A549 (cell line): ENCODE data around the gene CUL3. TPM values are rescaled to one million over a fixed set of nuclear protein-coding genes. Genes with fewer than 3 reads are reported as not detected.

ENCODE experiments used
- ATAC-seq, 2 experiments: fragments of 200-7000 bp in 1 of 2; fragments of >200 bp in 1 of 2; cut with Nextera tagmentation in 1 of 2; cut with Tn5 transposase in 1 of 2; 3 replicates each; pipeline versions ENCODE4 v1.8.0 to v1.9.1; 2018 to 2020; ENCODE audit warnings: mild to moderate bottlenecking in 1 of 2, moderate library complexity in 1 of 2
- CTCF ChIA-PET: fragments of 300-600 bp; sonication (Branson Sonifier 250); formaldehyde crosslinking; extraction: SDS; loops from one replicate; lab custom pipeline; 2021; ENCODE audit warnings: antibody characterized with exemption, inconsistent platforms; lab: Yijun Ruan, JAX
- POLR2A ChIA-PET: fragments of 350-600 bp; formaldehyde crosslinking; extraction: SDS; loops from one replicate; lab custom pipeline; 2021; ENCODE audit warnings: antibody characterized with exemption, inconsistent platforms; lab: Yijun Ruan, JAX
- DNase-seq, 2 experiments: peaks; one replicate each; pipeline versions ENCODE4 v3.0.0 to v3.0.0-alpha.2; 2011 to 2016; ENCODE audit warnings: low read depth in 1 of 2, low spot score in 1 of 2
- FAIRE-seq: peaks from 2 replicates; lab custom pipeline; 2011; peaks lifted over from hg19 to GRCh38; lab: Jason Lieb, UNC
- H3K27ac ChIP-seq, 2 experiments: fragments of >200 bp; sonication (Bioruptor Twin); formaldehyde crosslinking; 3 replicates each; pipeline ENCODE4 v1.5.1; 2016 to 2017
- H3K4me1 ChIP-seq: fragments of >200 bp; sonication (Bioruptor Twin); formaldehyde crosslinking; 3 replicates; pipeline ENCODE4 v1.6.1; 2016
- H3K4me2 ChIP-seq: fragments of >200 bp; sonication (Bioruptor Twin); formaldehyde crosslinking; 3 replicates; pipeline ENCODE4 v1.6.1; 2016
- H3K4me3 ChIP-seq: fragments of >200 bp; sonication (Bioruptor Twin); formaldehyde crosslinking; 3 replicates; pipeline ENCODE4 v1.5.1; 2016
- H3K9me3 ChIP-seq: fragments of >200 bp; sonication (Bioruptor Twin); formaldehyde crosslinking; 3 replicates; pipeline ENCODE4 v1.6.1; 2016
- CBX8 ChIP-seq: fragments of 200-600 bp; sonication (generic); IDR thresholded peaks from 2 replicates; pipeline ENCODE4 v1.6.1; 2016
- CEBPB ChIP-seq, 2 experiments: fragments of >200 bp in 1 of 2; sonication (Bioruptor Twin) in 1 of 2; formaldehyde crosslinking in 1 of 2; IDR thresholded peaks; 2 replicates each; pipeline ENCODE4 v1.6.1; 2012 to 2016
- CHD2 ChIP-seq: fragments of 150-350 bp; IDR thresholded peaks from 2 replicates; pipeline ENCODE4 v1.6.1; 2014; ENCODE audit warnings: low read length; ENCODE audit not compliant: partially characterized antibody
- CHD4 ChIP-seq: fragments of 200-600 bp; sonication (generic); IDR thresholded peaks from 2 replicates; pipeline ENCODE4 v1.6.1; 2016; ENCODE audit warnings: antibody characterized with exemption, mild to moderate bottlenecking, borderline replicate concordance
- EHF ChIP-seq: fragments of 250-450 bp; sonication (Bioruptor Pico); IDR thresholded peaks from 2 replicates; pipeline ENCODE4 v1.5.0; 2020; ENCODE audit warnings: mild to moderate bottlenecking
- EP300 ChIP-seq, 2 experiments: fragments of >200 bp; sonication (Bioruptor Twin); formaldehyde crosslinking; IDR thresholded peaks; 2 replicates in 1 of 2; 3 replicates in 1 of 2; pipeline ENCODE4 v1.6.1; 2016 to 2017
- FOSB ChIP-seq: fragments of 250-450 bp; sonication (Bioruptor Pico); IDR thresholded peaks from 2 replicates; pipeline ENCODE4 v1.5.0; 2020; ENCODE audit warnings: mild to moderate bottlenecking, moderate library complexity
- FOSL2 ChIP-seq, 2 experiments: fragments of 450-650 bp in 1 of 2; fragments of >200 bp in 1 of 2; sonication (Bioruptor Twin) in 1 of 2; formaldehyde crosslinking; IDR thresholded peaks; 2 replicates each; pipeline versions ENCODE4 v1.5.0 to v1.6.1; 2016 to 2020; ENCODE audit warnings: mild to moderate bottlenecking in 1 of 2, moderate library complexity in 1 of 2
- FOXS1 ChIP-seq: fragments of 250-450 bp; sonication (Bioruptor Pico); IDR thresholded peaks from 2 replicates; pipeline ENCODE4 v1.5.0; 2020; ENCODE audit warnings: mild to moderate bottlenecking, moderate library complexity
- GATA3 ChIP-seq: IDR thresholded peaks from 2 replicates; pipeline ENCODE4 v1.6.1; 2012; ENCODE audit warnings: borderline replicate concordance
- HOXB5 ChIP-seq: fragments of 250-450 bp; sonication (Bioruptor Pico); IDR thresholded peaks from 2 replicates; pipeline ENCODE4 v1.5.0; 2020; ENCODE audit warnings: mild to moderate bottlenecking, moderate library complexity
- JUN ChIP-seq, 2 experiments: fragments of >200 bp; sonication (Bioruptor Twin); formaldehyde crosslinking; IDR thresholded peaks; 2 replicates in 1 of 2; 3 replicates in 1 of 2; pipeline ENCODE4 v1.6.1; 2016 to 2017
- JUNB ChIP-seq: fragments of >200 bp; sonication (Bioruptor Twin); formaldehyde crosslinking; IDR thresholded peaks from 2 replicates; pipeline ENCODE4 v1.6.1; 2016
- KDM5A ChIP-seq: fragments of 200-600 bp; sonication (generic); IDR thresholded peaks from 2 replicates; pipeline ENCODE4 v1.6.1; 2016; ENCODE audit warnings: antibody characterized with exemption, mild to moderate bottlenecking
- MAFK ChIP-seq: fragments of 450-650 bp; IDR thresholded peaks from 2 replicates; pipeline ENCODE4 v1.6.1; 2014; ENCODE audit not compliant: partially characterized antibody
- NFE2L2 ChIP-seq: fragments of 150-350 bp; conservative IDR thresholded peaks from 2 replicates; pipeline ENCODE4 v1.6.1; 2014; ENCODE audit warnings: low read length
- NR3C1 ChIP-seq: fragments of >200 bp; sonication (Bioruptor Twin); formaldehyde crosslinking; IDR thresholded peaks from 3 replicates; pipeline ENCODE4 v1.6.1; 2017
- RAD21 ChIP-seq, 2 experiments: fragments of >200 bp in 1 of 2; sonication (Bioruptor Twin) in 1 of 2; formaldehyde crosslinking in 1 of 2; IDR thresholded peaks in 1 of 2; conservative IDR thresholded peaks in 1 of 2; 2 replicates in 1 of 2; 3 replicates in 1 of 2; pipeline ENCODE4 v1.6.1; 2012 to 2018; ENCODE audit warnings: inconsistent platforms in 1 of 2
- RCOR1 ChIP-seq: fragments of 150-350 bp; IDR thresholded peaks from 2 replicates; pipeline ENCODE4 v1.6.1; 2014; ENCODE audit warnings: antibody characterized with exemption, low read length, low read depth
- RFX5 ChIP-seq: fragments of 450-650 bp; IDR thresholded peaks from 2 replicates; pipeline ENCODE4 v1.7.1; 2014; ENCODE audit warnings: antibody characterized with exemption, mild to moderate bottlenecking, moderate library complexity
- SMC3 ChIP-seq: fragments of >200 bp; sonication (Bioruptor Twin); formaldehyde crosslinking; IDR thresholded peaks from 3 replicates; pipeline ENCODE4 v1.6.1; 2018; ENCODE audit warnings: inconsistent platforms
- SREBF2 ChIP-seq: fragments of 450-650 bp; IDR thresholded peaks from 2 replicates; pipeline ENCODE4 v1.6.1; 2014; ENCODE audit warnings: mild to moderate bottlenecking, moderate library complexity
- ZC3H11A ChIP-seq: fragments of 450-650 bp; IDR thresholded peaks from 2 replicates; pipeline ENCODE4 v1.6.1; 2014; ENCODE audit warnings: antibody characterized with exemption, mild to moderate bottlenecking
- WGBS: methylation state at CpG from one replicate; pipeline ENCODE4 v1.1.6; 2017; ENCODE audit errors: missing lambda C conversion rate; 5-methylcytosine and 5-hydroxymethylcytosine counted together
- polyA plus RNA-seq, 4 experiments: library from polyadenylated mRNA; depleted of rRNA in 3 of 4; stranded (reverse); fragments of >200 nt; fragmentation: RNase III in 1 of 4; extraction: RNeasy Plus Mini Kit Qiagen cat#74134 plus additional on column Dnase treatment in 1 of 4; gene quantifications; 2 replicates in 3 of 4; 3 replicates in 1 of 4; pipeline ENCODE4 v1.2.3, GENCODE V29; 2011 to 2017
- TF ChIP-seq, protein P1 (sequence below): fragments of 250-450 bp; sonication (Bioruptor Pico); IDR thresholded peaks from 2 replicates; pipeline ENCODE4 v1.5.0; 2020; ENCODE audit warnings: low read depth, mild to moderate bottlenecking, moderate library complexity
- TF ChIP-seq, protein P2 (sequence below): IDR thresholded peaks from 2 replicates; pipeline ENCODE4 v1.6.1; 2012
- TF ChIP-seq, protein P3 (sequence below): fragments of 150-350 bp; IDR thresholded peaks from 2 replicates; pipeline ENCODE4 v1.6.1; 2014; ENCODE audit warnings: low read depth, mild to moderate bottlenecking, low read length
- TF ChIP-seq, protein P4 (sequence below): fragments of >200 bp; sonication (Bioruptor Twin); formaldehyde crosslinking; IDR thresholded peaks from 3 replicates; pipeline ENCODE4 v1.6.1; 2016
- TF ChIP-seq, protein P5 (sequence below): fragments of 450-650 bp; IDR thresholded peaks from 2 replicates; pipeline ENCODE4 v1.6.1; 2014; ENCODE audit warnings: antibody characterized with exemption

Gene CUL3
- polyA plus RNA-seq, 2 of the 4 experiments (the other 2 are of a cell fraction), result 70.5 to 73.9 TPM

DNA sequence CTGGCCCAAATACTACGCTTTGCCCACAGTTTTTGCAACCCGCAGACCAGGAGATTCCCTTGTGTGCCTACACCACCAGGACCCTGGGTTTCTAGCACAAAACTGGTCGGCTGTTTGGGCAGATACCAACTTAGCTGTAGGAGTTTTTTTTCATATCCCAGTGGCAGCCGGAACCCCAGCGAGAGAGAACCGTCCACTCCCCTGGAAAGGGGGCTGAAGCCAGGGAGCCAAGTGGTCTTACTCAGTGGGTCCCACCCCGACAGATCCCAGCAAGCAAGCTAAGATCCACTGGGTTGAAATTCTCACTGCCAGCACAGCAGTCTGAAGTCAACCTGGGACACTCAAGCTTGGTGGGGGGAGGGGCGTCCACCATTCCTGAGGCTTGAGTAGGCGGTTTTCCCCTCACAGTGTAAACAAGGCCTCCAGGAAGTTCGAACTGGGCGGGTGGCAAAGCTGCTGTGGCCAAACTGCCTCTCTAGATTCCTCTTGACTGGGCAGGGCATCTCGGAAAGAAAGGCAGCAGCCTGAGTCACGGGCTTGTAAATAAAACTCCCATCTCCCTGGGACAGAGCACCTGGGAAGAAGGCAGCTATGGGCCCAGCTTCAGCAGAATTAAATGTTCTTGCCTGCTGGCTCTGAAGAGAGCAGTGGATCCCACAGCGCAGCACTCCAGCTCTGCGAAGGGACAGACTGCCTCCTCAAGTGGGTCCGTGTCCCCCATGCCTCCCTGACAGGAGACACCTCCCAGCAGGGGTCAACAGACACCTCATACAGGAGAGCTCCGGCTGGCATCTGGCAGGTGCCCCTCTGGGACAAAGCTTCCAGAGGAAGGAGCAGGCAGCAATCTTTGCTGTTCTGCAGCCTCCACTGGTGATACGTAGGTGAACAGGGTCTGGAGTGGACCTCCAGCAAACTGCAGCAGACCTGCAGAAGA lies 99.8 kb downstream of the CUL3 start:
- peak overlapping the region; percentile 31 for H3K4me3 ChIP-seq
- FAIRE-seq, result peak; percentile 83
- TF ChIP-seq MAFK, result peak; percentile 55
- TF ChIP-seq JUNB, result peak; percentile 73
- TF ChIP-seq FOSL2 (IDR thresholded peaks at IDR 0.05), result peak; percentile 84
- TF ChIP-seq FOSL2 (CRISPR knock-in tag; IDR thresholded peaks at IDR 0.05), result peak; percentile 97
- TF ChIP-seq FOXS1 (CRISPR knock-in tag), result peak; percentile 69; the same call in 1 of the 2 replicates
- peak; percentile 75 to 90; a peak in 4 of 5 replicates for TF ChIP-seq EP300 (IDR thresholded peaks at IDR 0.05)
- TF ChIP-seq, protein P1, sequence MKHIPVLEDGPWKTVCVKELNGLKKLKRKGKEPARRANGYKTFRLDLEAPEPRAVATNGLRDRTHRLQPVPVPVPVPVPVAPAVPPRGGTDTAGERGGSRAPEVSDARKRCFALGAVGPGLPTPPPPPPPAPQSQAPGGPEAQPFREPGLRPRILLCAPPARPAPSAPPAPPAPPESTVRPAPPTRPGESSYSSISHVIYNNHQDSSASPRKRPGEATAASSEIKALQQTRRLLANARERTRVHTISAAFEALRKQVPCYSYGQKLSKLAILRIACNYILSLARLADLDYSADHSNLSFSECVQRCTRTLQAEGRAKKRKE (CRISPR knock-in tag), result peak; percentile 12; the same call in 1 of the 2 replicates
- TF ChIP-seq, protein P2, sequence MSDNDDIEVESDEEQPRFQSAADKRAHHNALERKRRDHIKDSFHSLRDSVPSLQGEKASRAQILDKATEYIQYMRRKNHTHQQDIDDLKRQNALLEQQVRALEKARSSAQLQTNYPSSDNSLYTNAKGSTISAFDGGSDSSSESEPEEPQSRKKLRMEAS, result peak; percentile 74
- peak in 1 of 2 experiments; percentile 43; a peak in 3 of 5 replicates for TF ChIP-seq RAD21 (conservative IDR thresholded peaks at IDR 0.05 in 1 of 2, IDR thresholded peaks at IDR 0.05 in 1 of 2)
- peak; percentile 52 for TF ChIP-seq CHD2
- peak; percentile 73 for TF ChIP-seq GATA3
- peak; percentile 38; the same call in 2 of the 3 replicates for TF ChIP-seq SMC3
- TF ChIP-seq CEBPB (IDR thresholded peaks at IDR 0.05), result peak in 1 of 2 experiments; percentile 56; a peak in 1 of 4 replicates
- TF ChIP-seq JUN (IDR thresholded peaks at IDR 0.05), result peak; percentile 87; a peak in 4 of 5 replicates
- ChIA-PET CTCF (interaction anchor here (1.2 kb wide), 1 partner anchor 161 kb away, joined by 3 read pairs; no protein-coding TSS in a partner anchor), POLR2A (interaction anchor here (0.7 to 1.2 kb wide), 6 partner anchors 24 to 100 kb away, joined by 3 to 8 read pairs (median 4); partner anchors contain the start of gene CUL3)
- WGBS, result 4% methylated on average over 13 of the region's 18 CpGs
- peaks cover 10% of the 10 kb centered on the region; the same call in 2 of the 3 replicates for H3K9me3 ChIP-seq
- H3K27ac ChIP-seq, result peak overlapping the region; percentile 98
- DNase-seq, result peak; percentile 10 to 99
- H3K4me2 ChIP-seq, result peak overlapping the region; percentile 89
- peak; percentile 99 to 100 for ATAC-seq
- H3K4me1 ChIP-seq, result peaks cover 56% of the 10 kb centered on the region

DNA sequence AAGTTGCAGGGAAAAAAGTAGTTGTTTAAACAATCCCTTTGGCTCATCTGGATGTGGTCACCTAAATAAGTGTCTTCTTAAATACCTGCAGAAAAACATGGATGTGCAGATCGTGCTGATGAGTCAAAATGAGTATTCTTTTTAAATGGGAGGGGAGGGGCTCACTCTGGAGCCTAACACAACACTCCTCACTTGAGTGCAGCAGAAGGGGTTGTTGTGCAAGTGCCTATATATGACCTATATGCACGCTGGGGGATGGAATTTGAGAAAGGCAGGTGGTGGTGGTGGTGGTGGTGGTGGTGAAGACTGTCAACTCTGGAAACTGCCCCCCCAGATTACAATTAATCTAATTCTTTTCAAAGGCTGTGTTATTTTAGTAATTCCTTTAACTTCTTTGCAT lies 105.3 kb downstream of the CUL3 start:
- no peak for DNase-seq
- Histone ChIP-seq H3K9me3 (no peaks in the 10 kb centered on the region), H3K4me1 (peaks cover 32% of the 10 kb centered on the region), H3K4me3 (no peak overlapping the region), H3K4me2 (no peak overlapping the region), H3K27ac (no peak overlapping the region)
- WGBS, result 88% methylated on average over 2 of the region's 2 CpGs
- ATAC-seq, result no peak
- ChIA-PET CTCF (no interaction called here), POLR2A (no interaction called here)
- FAIRE-seq, result no peak
- no peak for TF ChIP-seq NR3C1
- TF ChIP-seq, protein P3, sequence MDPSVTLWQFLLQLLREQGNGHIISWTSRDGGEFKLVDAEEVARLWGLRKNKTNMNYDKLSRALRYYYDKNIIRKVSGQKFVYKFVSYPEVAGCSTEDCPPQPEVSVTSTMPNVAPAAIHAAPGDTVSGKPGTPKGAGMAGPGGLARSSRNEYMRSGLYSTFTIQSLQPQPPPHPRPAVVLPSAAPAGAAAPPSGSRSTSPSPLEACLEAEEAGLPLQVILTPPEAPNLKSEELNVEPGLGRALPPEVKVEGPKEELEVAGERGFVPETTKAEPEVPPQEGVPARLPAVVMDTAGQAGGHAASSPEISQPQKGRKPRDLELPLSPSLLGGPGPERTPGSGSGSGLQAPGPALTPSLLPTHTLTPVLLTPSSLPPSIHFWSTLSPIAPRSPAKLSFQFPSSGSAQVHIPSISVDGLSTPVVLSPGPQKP, result no peak
- TF ChIP-seq CBX8, result no peak
- no peak for TF ChIP-seq RCOR1
- no peak for TF ChIP-seq EHF
- TF ChIP-seq RFX5, result no peak

DNA sequence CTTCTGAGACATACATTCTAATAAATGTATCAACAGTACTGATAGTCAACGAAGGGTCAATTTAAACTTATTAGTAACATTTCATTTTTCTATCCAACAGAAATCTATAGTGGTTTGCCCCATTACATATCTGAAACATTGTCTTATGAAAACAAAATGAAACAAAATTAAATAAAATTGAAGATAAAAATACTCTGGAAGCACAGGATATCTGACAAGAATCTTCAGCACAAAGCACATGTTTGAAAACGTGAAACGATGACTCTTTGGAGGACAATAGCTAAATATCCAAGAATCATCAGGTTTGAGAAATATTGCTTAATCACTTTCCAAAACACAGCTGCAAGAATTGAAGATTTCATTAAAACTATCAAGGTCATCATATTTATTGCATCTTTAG lies 112.3 kb downstream of the CUL3 start:
- Histone ChIP-seq H3K4me3 (no peak overlapping the region), H3K27ac (no peak overlapping the region)
- CTCF ChIA-PET, result no interaction called here
- no peak for DNase-seq
- whole genome bisulfite sequencing, result 94% methylated on average over 3 of the region's 3 CpGs
- POLR2A ChIA-PET, result no interaction called here
- TF ChIP-seq SREBF2 (no peak), KDM5A (no peak), EP300 (IDR thresholded peaks at IDR 0.05) (no peak), FOSB (CRISPR knock-in tag) (no peak), RAD21 (conservative IDR thresholded peaks at IDR 0.05 in 1 of 2, IDR thresholded peaks at IDR 0.05 in 1 of 2) (no peak), HOXB5 (CRISPR knock-in tag) (no peak), NFE2L2 (no peak), RFX5 (no peak), EHF (no peak), ZC3H11A (no peak), MAFK (no peak), GATA3 (no peak), NR3C1 (no peak), CHD4 (no peak)
- TF ChIP-seq, protein P4, sequence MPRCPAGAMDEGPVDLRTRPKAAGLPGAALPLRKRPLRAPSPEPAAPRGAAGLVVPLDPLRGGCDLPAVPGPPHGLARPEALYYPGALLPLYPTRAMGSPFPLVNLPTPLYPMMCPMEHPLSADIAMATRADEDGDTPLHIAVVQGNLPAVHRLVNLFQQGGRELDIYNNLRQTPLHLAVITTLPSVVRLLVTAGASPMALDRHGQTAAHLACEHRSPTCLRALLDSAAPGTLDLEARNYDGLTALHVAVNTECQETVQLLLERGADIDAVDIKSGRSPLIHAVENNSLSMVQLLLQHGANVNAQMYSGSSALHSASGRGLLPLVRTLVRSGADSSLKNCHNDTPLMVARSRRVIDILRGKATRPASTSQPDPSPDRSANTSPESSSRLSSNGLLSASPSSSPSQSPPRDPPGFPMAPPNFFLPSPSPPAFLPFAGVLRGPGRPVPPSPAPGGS, result no peak
- TF ChIP-seq, protein P5, sequence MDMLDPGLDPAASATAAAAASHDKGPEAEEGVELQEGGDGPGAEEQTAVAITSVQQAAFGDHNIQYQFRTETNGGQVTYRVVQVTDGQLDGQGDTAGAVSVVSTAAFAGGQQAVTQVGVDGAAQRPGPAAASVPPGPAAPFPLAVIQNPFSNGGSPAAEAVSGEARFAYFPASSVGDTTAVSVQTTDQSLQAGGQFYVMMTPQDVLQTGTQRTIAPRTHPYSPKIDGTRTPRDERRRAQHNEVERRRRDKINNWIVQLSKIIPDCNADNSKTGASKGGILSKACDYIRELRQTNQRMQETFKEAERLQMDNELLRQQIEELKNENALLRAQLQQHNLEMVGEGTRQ, result no peak
- TF ChIP-seq, all 56 proteins: peak for 0
- FAIRE-seq (no peak), ATAC-seq (no peak)
- H3K4me1 ChIP-seq, result no peaks in the 10 kb centered on the region
- H3K9me3 ChIP-seq, result no peaks in the 10 kb centered on the region
- no peak overlapping the region for H3K4me2 ChIP-seq
